GM21786 (cell line): ENCODE measurements around the gene CFAP410.
"Not testable (repeated sequence)": the region's sequence is repeated elsewhere in the genome, so short reads cannot be mapped to it uniquely, and the experiment has no call there.

Experiments used
- ATAC-seq: cut with Tn5 transposase; IDR thresholded peaks from one replicate; pipeline ENCODE4 v1.9.1; 2021; ENCODE audit not compliant: unreplicated experiment

CFAP410 gene

DNA sequence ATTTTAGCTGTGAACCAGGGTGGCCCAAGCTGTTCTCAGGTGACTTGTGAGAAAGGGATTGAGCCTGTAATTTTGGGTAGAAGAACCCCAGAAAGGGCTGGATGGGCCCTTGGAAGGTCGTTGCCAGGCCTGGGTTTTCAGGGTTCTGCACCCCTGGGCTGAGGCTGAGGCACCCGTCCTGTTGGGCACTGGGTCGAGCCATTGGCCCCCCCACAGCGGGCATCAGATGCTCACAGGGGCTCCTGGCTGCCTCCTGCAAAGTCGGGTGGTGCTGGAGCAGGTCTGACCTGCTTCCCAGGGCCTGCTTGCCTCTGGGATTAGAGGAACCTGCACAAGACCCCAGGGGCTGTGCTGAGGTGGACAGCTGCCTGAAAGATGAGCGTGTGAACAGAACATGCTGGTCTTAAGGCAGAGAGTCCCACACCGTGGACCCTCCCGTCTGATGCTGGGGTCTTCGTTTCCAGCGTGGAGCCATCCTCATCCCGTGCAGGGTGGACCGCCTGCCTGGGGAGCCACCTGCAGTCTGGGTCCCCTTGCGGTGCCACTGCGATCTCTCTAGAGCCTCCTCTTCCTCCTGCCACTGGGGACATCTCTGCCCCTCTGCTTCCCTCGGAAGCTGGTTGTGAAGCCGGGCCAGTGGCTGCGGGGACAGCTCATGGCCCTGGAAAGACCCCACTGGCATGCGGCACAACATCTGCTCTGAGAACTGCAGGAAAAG lies 12.5 kb upstream of the CFAP410 start:
- no peak for ATAC-seq

DNA sequence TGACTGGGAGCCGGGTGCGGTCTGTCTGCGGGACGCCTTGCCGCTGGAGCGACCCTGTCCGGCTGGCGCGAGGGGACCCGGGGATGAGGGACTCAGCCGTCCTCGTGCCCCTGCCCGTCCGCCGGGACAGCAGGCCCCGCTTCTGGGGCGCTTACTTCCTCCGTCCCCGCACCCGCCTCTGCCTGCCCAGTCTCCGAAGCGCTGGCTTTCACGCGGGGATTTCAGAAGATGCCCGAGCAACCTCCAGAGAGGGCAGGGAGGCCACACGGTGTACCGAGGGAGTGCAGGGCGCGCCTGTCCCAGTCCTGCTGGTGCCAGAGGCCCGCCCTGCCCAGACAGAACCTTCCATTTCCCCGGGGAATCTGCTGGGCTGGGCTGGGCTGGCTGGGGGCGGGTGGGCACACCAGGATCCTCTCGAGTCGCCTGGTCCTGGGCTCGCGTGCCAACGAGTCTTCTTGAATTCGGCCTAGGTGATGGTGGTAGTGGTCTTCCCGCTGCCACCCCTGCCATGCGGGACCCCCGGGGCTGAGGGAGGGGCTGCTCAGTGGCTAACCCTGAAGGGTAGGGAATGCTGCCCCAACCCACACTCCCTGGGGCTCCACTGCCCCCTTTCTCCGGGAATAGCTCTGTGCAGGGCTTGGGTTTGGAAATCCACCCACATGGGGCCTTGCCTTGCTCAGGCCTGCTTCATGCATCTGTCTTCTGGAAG lies 11.7 kb upstream of the CFAP410 start:
- ATAC-seq, result no peak

DNA sequence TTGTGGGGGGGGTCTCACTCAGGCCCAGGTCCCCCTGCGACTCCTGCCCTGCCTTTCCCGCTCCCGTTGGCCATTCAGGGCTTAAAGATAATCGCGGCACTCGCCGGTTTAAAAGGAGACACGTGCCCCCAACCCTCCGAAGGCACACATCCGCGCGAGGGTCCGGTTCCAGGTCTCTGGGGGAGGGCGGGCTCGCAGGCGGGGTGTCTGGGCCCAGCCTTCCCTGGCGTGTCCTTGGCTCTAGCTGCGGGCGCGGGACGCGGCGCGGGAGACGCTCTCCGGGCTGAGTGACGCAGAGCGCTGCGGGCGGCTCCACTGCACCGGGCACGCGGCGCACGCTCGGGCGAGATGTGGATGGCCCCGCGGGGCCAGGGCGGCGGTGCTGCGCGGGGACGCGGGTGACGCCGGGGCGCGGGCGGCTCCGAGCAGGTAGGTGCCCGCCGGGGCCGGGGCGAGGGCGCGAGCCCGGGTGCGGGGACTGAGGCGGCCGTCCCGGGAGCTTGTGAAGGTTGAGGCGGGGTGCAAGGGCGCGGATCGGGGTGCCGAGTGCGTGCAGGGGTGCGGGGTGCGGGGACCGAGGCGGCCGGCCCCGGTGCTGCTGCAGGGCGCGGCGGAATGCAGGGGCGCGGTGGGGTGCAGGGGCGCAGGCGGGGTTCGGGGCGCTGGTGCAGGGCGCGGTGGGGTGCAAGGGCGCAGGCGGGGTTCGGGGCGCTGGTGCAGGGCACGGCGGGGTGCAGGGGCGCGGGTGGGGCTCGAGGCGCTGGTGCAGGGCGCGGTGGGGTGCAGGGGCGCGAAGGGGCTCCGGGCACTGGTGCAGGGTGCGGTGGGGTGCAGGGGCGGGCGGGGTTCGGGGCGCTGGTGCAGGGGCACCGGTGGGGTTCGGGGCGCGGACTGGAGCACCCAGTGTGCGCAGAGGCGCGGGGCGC lies 10.9 kb upstream of the CFAP410 start:
- ATAC-seq, result no peak

DNA sequence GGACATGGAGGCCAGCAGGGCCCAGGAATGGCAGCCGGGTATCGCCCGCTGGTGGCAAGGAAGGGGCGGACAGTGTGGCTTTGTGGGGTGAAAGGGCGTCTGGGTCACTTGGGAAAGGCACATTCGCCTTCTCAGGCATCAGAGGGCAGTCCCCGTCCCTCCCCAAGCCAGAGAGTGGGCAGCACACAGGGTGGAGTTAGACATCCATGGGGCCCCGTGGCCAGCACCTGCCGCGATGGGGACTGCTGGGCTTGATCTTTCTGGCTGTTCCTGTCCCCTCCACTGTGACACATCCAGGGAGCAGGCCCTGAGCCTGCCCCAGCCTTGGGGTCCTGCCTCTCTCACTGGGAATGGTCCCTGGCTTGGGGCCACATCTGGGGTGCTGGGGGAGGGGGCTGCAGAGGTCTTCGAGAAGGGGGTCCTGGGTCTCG lies 10.2 kb upstream of the CFAP410 start:
- no peak for ATAC-seq

DNA sequence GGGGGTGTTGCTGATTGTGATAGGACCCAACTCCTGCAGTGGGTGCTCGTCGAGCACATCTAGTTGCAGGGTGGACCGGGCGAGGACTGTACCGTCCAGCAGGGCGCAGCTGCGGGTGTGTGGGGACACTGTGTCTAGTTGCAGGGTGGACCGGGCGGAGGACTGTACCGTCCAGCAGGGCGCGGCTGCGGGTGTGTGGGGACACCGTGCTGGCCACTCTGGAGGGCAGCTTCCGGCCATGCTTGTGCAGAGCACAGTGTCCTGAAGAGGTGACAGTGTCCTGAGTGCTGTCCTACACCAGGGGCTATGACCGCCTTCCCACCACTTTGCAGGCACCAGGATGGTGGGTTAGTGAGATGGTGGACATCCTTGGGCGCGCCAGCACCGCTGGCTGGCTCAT lies 9.7 kb upstream of the CFAP410 start:
- no peak for ATAC-seq

DNA sequence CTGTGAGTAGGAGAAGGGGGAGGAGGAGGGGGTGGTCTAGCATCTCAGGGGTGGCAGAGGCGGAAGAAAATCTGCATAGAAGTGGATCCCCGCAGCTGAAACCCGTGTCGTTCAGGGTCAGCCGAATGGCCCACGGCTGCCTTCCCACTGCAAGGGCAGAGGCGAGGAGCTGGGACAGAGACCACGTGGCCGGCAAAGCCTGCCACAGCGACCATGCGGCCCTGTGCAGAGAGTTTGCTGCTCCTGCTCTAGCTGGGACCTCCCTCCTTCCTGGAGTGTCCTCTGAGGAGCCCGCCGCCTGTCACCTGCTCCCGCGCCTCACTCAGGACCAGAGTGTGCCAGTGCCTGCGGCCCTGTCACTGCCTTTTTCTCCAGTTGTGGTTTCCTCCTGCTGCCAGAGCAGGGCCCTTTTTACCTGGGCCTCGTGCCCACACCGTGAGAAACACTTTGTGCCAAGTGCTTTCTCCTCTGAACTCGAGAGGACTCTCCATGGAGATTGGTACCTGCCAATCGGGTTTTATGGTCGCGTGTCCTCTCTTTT lies 8.8 kb upstream of the CFAP410 start:
- ATAC-seq, result no peak

DNA sequence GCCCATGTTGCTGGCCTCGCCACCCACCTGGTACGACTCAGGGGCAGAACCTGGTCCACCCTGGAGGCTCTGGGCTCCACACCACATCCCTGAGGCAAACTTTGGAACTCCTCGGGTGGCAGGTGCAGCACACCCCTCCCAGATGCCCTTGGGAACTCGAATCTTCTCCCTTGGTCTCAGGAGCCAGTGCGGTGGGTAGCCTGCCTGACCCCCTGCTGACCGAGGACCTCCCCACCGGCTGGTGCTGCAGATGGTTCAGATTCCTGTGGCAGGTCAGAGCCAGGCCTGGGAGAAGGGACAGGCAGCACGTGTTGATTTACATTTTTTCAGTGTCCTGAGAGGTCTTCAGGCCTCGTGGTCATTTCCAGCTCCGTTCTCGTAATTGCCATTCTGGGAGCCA lies 6.3 kb upstream of the CFAP410 start:
- no peak for ATAC-seq

DNA sequence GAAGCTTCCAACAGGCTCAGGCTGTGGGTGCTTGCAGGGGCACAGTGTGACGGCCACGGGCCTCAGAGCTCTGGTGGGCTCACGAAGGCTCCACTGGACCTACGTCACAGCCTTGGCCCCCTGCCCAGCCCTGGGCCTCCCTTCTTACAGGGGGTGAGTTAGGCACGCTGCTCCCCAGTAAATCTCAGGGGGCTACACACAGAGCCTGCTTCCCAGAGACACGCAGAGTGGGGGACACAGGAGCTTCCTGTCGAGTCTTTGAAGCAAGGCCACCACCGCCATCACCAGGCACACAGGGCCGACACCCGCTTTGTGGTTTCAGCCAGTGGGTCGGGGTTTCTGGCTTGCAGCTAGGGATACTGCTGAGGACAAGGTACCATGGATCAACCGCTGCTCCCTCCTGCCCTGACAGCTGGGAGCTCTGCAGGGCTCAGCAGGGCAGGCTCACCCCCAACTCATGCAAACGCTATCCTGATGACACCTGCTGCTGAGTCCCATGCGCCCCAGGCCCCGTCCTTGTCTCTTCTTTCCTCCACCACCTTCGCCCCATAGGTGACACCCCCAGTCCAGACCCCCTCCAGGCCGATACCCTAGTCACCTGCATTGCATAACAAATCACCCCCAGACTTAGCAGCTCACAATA lies 5.5 kb upstream of the CFAP410 start:
- no peak for ATAC-seq

DNA sequence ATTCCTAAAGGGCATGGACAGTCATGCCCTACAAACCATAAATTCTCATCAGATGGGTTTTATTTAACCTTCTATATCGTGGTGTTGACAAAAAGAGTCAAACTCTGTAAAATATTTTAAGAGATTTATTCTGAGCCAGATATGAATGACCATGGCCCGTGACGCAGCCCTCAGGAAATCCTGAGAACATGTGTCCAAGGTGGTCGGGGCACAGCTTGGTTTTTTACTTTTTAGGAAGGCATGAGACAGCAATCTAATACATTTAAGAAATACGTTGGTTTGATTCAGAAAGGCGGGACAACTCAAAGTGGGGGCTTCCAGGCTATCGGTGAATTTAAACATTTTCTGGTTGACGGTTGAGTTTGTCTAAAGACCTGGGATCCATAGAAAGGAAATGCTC lies 3.8 kb upstream of the CFAP410 start:
- not testable (repeated sequence) for ATAC-seq

DNA sequence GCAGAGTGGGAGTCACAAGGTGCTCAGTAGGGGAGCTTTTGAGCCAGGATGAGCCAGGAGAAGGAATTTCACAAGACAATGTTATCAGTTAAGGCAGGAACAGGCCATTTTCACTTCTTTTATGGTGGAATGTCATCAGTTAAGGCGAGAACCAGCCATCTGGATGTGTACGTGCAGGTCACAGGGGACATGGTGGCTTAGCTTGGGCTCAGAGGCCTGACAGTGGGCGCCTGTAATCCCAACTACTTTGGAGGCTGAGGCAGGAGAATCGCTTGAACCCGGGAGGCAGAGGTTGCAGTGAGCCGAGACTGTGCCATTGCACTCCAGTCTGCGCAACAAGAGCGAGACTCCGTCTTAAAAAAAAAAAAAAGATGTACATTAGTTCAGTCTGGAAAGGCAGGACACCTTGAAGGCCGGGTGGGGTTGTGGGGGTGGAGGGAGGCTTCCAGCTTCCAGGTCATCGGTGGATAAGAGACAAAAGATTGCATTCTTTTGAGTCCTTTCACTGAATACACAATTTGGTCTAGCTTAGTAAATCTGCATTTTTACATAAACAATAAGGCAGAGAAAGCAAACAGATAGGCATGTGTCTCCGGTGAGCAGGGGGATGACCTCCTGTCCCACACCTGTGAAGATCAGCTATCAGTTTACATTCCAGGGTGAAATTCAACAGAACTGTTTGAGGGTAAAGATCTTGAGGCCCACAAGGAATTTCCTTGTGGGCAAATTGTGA lies 2.7 kb upstream of the CFAP410 start:
- ATAC-seq, result not testable (repeated sequence)

DNA sequence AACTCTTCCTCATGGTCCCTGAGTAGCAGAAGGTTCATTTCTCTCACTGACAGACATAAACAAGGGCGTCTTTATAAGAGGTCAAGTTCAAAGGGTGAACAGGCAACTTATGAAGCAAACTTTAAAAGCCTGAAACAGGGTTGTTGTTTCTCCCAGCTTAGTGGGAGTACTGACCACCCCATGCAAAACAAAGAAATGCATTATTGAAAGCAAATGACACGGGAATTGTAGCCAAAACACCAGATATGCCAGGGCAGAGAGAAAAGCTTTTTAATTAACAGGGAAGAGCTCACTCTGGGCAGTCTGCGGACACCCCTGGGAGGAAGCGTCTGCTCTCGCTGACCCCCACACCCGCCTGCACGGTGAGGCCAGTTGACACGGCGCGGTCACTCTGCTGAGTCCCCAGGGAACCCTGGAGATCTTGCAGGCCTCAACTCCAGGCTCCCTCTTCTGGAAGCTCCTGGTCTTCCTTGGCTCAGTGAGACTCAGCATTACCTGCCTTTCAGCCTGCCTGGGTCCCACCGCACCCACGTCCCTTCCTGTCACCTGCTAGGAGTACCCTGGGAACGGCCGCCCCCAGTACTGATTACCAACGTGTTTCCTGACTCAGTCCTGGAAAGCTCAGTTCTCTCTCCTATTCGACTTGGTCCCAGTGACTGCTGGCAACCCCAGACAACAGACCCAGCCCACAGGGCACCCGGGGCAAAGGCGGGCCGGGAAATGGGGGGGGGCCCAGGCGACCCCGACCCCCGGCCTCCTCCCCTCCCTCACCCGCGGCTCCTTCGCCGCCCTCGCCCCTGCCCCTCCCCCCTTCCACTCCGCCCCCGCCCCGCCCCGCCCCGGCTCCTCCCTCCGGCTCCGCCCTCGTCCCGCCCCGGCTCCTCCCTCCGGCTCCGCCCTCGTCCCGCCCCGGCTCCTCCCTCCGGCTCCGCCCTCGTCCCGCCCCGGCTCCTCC lies 972 bp downstream of the CFAP410 start:
- ATAC-seq, result no peak

DNA sequence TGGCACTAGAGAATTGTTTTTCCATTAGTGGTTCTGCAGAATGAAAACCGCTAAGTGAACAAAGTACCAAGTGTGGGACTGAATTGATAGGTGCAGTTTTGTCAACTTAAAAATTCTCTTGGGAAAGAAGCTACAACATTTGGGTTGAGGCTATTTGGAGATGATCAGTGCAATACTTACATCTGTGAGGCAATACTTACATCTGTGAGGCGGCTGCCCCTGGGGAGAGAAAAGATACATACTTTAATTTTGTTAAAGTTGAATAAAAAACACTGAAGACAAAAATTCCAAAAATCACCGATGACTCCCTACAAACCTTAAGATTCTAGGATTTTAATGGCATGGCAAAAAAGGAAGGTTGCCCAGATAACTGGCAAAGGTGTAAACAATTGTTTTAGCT lies 1.7 kb downstream of the CFAP410 start:
- no peak for ATAC-seq

DNA sequence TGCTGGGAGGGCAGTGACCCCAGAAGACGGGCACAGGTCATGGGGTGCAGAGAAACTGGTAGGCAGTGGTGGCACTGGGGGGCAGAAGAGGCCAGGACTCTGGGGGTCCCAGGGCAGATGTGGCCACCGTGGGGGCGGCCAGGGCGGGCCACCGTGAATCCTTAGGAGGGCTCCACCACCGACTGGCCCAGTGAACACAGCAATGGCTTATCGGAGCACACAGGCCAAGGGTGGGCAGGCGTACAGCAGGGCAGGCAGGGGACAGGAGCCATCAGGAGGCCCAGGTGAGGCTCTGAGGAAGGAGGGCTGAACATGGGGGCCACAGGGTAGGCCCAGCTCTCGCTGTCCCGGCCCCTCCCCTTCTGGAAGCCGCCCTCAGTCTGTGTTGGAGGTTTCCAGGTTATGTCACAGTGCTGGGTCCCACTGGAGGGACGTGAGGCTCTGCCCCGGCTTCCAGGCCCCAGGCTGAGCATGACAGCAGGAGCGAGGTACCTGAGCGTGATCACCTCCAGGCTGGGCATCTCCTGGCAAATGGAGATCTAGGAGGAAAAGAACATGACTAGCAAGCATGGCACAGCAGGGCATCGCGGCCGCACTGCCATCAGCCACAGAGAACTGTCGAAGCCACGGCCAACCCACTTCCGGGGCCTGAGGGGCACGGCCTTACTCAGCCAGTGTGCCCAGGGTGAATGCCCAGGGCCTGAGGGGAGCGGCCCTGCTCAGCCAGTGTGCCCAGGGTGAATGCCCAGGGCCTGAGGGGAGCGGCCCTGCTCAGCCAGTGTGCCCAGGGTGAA lies 3.7 kb downstream of the CFAP410 start:
- ATAC-seq, result no peak

DNA sequence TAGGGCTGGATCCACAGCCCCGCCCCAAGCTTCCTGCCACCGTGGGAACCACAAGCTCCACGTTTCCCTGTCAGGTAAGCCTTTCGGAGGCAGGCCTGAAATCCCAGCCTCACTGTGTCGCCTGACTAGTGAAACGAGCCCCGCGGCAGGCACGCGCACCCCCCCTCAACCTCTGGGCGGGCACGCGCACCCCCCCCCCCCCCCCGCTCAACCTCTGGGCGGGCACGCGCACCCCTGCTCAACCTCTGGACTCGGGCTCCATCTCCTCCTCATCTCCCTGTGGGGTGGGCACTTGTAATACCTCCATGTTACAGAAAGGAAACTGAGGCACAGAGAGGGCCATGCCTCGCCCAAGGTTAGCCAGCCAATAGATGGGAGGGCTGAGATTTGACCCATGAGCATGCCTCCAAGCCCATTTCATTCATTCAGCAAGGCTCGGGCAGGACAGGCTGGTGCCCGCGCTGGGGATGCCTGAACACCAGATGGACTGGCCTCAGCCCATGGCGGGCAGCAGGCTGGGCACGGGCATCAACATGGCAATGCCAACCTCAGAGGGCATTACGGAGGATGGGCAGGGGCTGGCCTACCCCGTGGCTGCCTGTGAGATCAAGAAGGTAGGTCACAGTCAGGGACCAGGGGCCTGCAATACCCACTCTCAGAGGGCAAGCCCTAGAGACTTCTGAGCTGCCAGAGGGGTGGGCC lies 4.7 kb downstream of the CFAP410 start:
- no peak for ATAC-seq

DNA sequence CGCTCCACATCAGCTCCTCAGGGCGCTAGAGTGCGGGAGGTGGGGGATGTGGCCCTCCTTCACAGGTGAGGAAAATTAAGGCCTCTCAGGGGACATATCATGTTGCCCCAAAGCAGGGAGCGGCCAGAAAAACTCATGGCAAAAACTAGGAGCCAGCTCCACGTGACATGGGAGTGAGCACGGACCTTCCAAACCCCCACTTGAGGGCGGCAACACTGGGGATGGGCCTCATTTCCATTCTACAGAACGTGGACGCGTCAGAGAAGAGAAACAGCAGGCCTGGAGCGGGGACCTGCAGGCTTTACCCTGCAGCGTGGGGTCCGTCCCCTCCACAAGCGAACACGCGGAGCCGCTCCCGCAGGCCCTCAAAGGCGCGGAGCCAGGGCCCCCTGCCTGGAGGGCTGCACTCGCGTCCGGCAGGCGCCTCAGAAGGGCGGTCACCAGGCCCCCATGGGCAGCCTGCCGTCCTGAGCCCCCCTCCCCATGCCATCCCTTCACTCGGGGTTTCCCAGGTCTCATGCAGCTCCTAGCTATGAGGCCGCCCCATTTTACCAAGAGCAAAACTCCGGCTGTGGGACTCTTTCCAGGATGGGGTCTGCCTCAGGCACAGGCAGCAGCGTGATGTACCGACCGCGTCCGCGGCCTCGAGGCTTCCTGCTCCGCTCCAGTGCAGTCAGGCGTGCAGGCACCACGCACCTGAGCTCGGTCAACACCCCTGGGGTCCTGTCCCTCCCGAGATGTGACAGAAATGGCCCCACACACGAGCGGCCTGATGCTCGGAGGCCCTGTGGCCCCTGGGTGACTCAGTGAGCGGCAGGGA lies 5.5 kb downstream of the CFAP410 start:
- no peak for ATAC-seq

DNA sequence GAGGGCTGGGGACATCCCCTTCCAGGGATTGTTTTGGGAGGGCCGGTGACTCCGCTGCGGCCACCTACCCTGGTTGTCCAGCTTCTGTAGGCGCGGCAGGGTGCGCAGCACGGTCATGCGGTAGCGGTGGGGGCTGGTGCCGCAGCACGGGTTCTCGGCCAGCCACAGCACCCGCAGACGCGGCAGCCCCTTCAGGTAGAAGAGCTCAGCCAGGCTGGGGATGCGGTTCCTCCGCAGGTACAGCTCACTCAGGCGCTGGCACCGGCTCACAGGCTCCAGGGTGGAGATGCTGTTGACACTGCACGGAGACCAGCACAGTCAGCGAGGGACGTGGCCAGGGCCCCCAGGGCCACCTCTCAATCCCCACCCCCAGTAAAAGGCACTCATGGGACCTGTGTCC lies 6.2 kb downstream of the CFAP410 start:
- no peak for ATAC-seq

DNA sequence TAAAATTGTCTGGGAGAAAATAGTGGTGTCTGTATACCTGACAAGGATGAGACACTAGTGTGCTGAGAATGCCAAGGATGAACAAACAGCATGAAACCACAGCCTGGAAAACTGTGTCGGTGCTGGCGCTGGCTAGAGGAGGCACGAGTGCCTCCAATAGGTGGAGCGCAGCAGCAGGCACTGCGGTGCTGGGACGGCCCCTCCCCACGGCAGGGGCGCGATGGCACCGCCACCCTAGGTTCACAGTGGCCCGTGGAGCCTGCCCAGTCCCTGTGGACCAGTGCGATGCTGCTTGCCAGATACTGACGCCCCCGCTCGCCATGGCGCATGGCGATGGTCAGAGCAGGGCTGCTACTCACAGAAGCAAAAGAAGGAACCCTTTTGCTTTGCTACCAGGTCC lies 6.8 kb downstream of the CFAP410 start:
- no peak for ATAC-seq
